H1 (cell line): ENCODE results near the gene OLFML2A. TPM values are rescaled to one million over a fixed set of nuclear protein-coding genes. Genes with fewer than 3 reads are reported as not detected.
A peak's percentile ranks its signal among the peaks of the same experiment; 100 is the strongest.

Experiments used
- CTCF ChIA-PET: fragments of 300-600 bp; sonication (Branson Sonifier 250); formaldehyde crosslinking; loops from one replicate; lab custom pipeline; 2021; ENCODE audit not compliant: partially characterized antibody; lab: Charles Lee
- POLR2A ChIA-PET: fragments of 300-600 bp; sonication (Branson Sonifier 250); formaldehyde crosslinking; loops from one replicate; lab custom pipeline; 2021; ENCODE audit warnings: inconsistent platforms; ENCODE audit not compliant: partially characterized antibody; lab: Charles Lee
- DNase-seq, 2 experiments: peaks; one replicate each; pipeline versions ENCODE4 v3.0.0 to v3.0.0-alpha.2; 2010 to 2022; ENCODE audit warnings: low spot score in 2 of 2, low read depth in 1 of 2, mixed read lengths in 1 of 2
- FAIRE-seq: peaks from 2 replicates; lab custom pipeline; 2011; peaks lifted over from hg19 to GRCh38; lab: Jason Lieb, UNC
- H2AFZ ChIP-seq: 2 replicates; pipeline ENCODE4 v1.8.1; 2012; ENCODE audit warnings: low read length, inconsistent platforms
- H2AK5ac ChIP-seq: 2 replicates; pipeline ENCODE4 v1.6.1; 2013; ENCODE audit warnings: low read depth, low read length
- H2BK120ac ChIP-seq: replicated peaks from 2 replicates; pipeline ENCODE3; 2013; ENCODE audit warnings: low read depth, low read length, inconsistent platforms
- H2BK12ac ChIP-seq: 2 replicates; pipeline ENCODE4 v1.6.1; 2013; ENCODE audit warnings: low read depth, low read length
- H2BK15ac ChIP-seq: 2 replicates; pipeline ENCODE4 v1.6.1; 2013; ENCODE audit warnings: low read length
- H2BK20ac ChIP-seq: 2 replicates; pipeline ENCODE4 v1.6.1; 2013; ENCODE audit warnings: low read length
- H2BK5ac ChIP-seq: 2 replicates; pipeline ENCODE4 v1.6.1; 2013; ENCODE audit warnings: low read depth, low read length
- H3K14ac ChIP-seq: 2 replicates; pipeline ENCODE4 v1.6.1; 2013; ENCODE audit warnings: inconsistent platforms; ENCODE audit not compliant: insufficient read length
- H3K18ac ChIP-seq: 2 replicates; pipeline ENCODE4 v1.6.1; 2013; ENCODE audit warnings: low read length; ENCODE audit errors: extremely low read depth
- H3K23ac ChIP-seq: 2 replicates; pipeline ENCODE4 v1.6.1; 2013; ENCODE audit warnings: inconsistent platforms; ENCODE audit not compliant: insufficient read length
- H3K23me2 ChIP-seq: 2 replicates; pipeline ENCODE4 v1.6.1; 2013; ENCODE audit warnings: low read depth, low read length
- H3K27ac ChIP-seq: 2 replicates; pipeline ENCODE4 v1.6.1; 2011; ENCODE audit warnings: low read depth, low read length, inconsistent platforms
- H3K27me3 ChIP-seq, 4 experiments: replicated peaks in 1 of 4; 1 replicate in 1 of 4; 2 replicates in 3 of 4; pipeline versions ENCODE4 v1.6.1 to v1.8.1; 2011 to 2013; ENCODE audit warnings: low read length in 3 of 4, mild to moderate bottlenecking in 3 of 4, inconsistent platforms in 2 of 4, mixed read lengths in 2 of 4, moderate library complexity in 1 of 4; ENCODE audit not compliant: control insufficient read depth in 3 of 4, insufficient read depth in 3 of 4; ENCODE audit errors: extremely low read depth in 1 of 4
- H3K36me3 ChIP-seq, 4 experiments: 2 replicates each; pipeline versions ENCODE4 v1.6.1 to v1.8.1; 2011 to 2013; ENCODE audit warnings: mild to moderate bottlenecking in 4 of 4, low read length in 3 of 4, moderate library complexity in 2 of 4, control low read depth in 1 of 4, inconsistent platforms in 1 of 4; ENCODE audit not compliant: insufficient read depth in 4 of 4, control insufficient read depth in 2 of 4
- H3K4ac ChIP-seq: replicated peaks from 2 replicates; pipeline ENCODE3; 2013; ENCODE audit warnings: low read length, low read depth, mixed read lengths, inconsistent platforms; ENCODE audit not compliant: insufficient read length
- H3K4me1 ChIP-seq, 4 experiments: replicated peaks in 1 of 4; 1 replicate in 1 of 4; 2 replicates in 3 of 4; pipeline versions ENCODE4 v1.6.1 to v1.8.1; 2011 to 2013; ENCODE audit warnings: low read length in 3 of 4, inconsistent platforms in 2 of 4, mixed read lengths in 1 of 4; ENCODE audit not compliant: insufficient read depth in 4 of 4, control insufficient read depth in 3 of 4
- H3K4me2 ChIP-seq, 2 experiments: 2 replicates each; pipeline versions ENCODE4 v1.6.1 to v1.8.1; 2011 to 2013; ENCODE audit warnings: low read depth in 2 of 2, low read length in 2 of 2, control low read depth in 1 of 2, inconsistent platforms in 1 of 2, mild to moderate bottlenecking in 1 of 2; ENCODE audit not compliant: insufficient read depth in 1 of 2
- H3K4me3 ChIP-seq, 4 experiments: fragments of 200-600, 300-600 bp in 1 of 4; sonication (generic), shearing (Covaris generic), sonication (Bioruptor Twin) in 1 of 4; 2 replicates each; pipeline versions ENCODE4 v1.5.1 to v1.8.1; 2011 to 2016; ENCODE audit warnings: low read length in 4 of 4, low read depth in 3 of 4, control low read depth in 2 of 4, inconsistent platforms in 2 of 4, mild to moderate bottlenecking in 2 of 4, mixed read lengths in 1 of 4, moderate library complexity in 1 of 4; ENCODE audit not compliant: insufficient read depth in 2 of 4; ENCODE audit errors: extremely low read depth in 1 of 4
- H3K56ac ChIP-seq: replicated peaks from 2 replicates; pipeline ENCODE3; 2013; ENCODE audit warnings: low read depth, mild to moderate bottlenecking, mixed read lengths, low read length, inconsistent platforms; ENCODE audit not compliant: insufficient read length
- H3K79me1 ChIP-seq: 2 replicates; pipeline ENCODE4 v1.6.1; 2013; ENCODE audit warnings: low read depth, low read length, control low read depth
- H3K79me2 ChIP-seq, 2 experiments: 2 replicates each; pipeline versions ENCODE4 v1.6.1 to v1.8.1; 2012 to 2013; ENCODE audit warnings: low read length in 2 of 2, mild to moderate bottlenecking in 2 of 2, inconsistent platforms in 1 of 2; ENCODE audit not compliant: insufficient read depth in 2 of 2, control insufficient read depth in 1 of 2
- H3K9ac ChIP-seq, 4 experiments: replicated peaks in 1 of 4; 1 replicate in 1 of 4; 2 replicates in 3 of 4; pipeline versions ENCODE4 v1.6.1 to v1.8.1; 2011 to 2013; ENCODE audit warnings: low read depth in 3 of 4, low read length in 3 of 4, control low read depth in 2 of 4, mild to moderate bottlenecking in 2 of 4, moderate library complexity in 2 of 4, inconsistent platforms in 1 of 4; ENCODE audit errors: extremely low read depth in 1 of 4
- H3K9me3 ChIP-seq, 2 experiments: 2 replicates each; pipeline versions ENCODE4 v1.6.1 to v1.8.1; 2012 to 2013; ENCODE audit warnings: mild to moderate bottlenecking in 2 of 2, moderate library complexity in 2 of 2, control low read depth in 1 of 2, inconsistent platforms in 1 of 2, low read depth in 1 of 2, low read length in 1 of 2, mixed read lengths in 1 of 2; ENCODE audit not compliant: insufficient read depth in 2 of 2
- H4K20me1 ChIP-seq, 2 experiments: replicated peaks in 1 of 2; 2 replicates each; pipeline versions ENCODE3 to v1.8.1; 2011 to 2013; ENCODE audit warnings: inconsistent platforms in 2 of 2, low read length in 2 of 2, mild to moderate bottlenecking in 1 of 2; ENCODE audit not compliant: insufficient read depth in 2 of 2, control insufficient read depth in 1 of 2
- H4K5ac ChIP-seq: 2 replicates; pipeline ENCODE4 v1.6.1; 2013; ENCODE audit warnings: low read length, low read depth, mixed read lengths, inconsistent platforms; ENCODE audit not compliant: insufficient read length
- H4K8ac ChIP-seq: 2 replicates; pipeline ENCODE4 v1.8.0; 2013; ENCODE audit warnings: mild to moderate bottlenecking, moderate library complexity, low read length, inconsistent platforms; ENCODE audit not compliant: insufficient read depth; ENCODE audit errors: extremely low read depth
- H4K91ac ChIP-seq: replicated peaks from 2 replicates; pipeline ENCODE3; 2013; ENCODE audit warnings: low read length, mixed read lengths, inconsistent platforms; ENCODE audit not compliant: insufficient read length
- JUND ChIP-seq: IDR thresholded peaks from 2 replicates; pipeline ENCODE4 v1.6.1; 2011; ENCODE audit warnings: mild to moderate bottlenecking, improper control_type of control experiment, low read length
- RNF2 ChIP-seq: fragments of 200-900, 300-1000 bp; sonication (generic); IDR thresholded peaks from 2 replicates; pipeline ENCODE4 v1.7.1; 2016; ENCODE audit warnings: borderline replicate concordance, low read depth, mild to moderate bottlenecking, antibody characterized with exemption, low read length; ENCODE audit not compliant: poor library complexity, severe bottlenecking; ENCODE audit errors: missing control alignments
- polyA plus RNA-seq, 7 experiments: library from polyadenylated mRNA; depleted of rRNA in 3 of 7; stranded (reverse) in 5 of 7; unstranded in 2 of 7; fragments of >200 nt in 5 of 7; fragments of 200-250 nt in 2 of 7; gene quantifications; 1 replicate in 5 of 7; 2 replicates in 1 of 7; 4 replicates in 1 of 7; pipeline versions ENCODE4 v1.2.1 to v1.2.3, GENCODE V29; 2011 to 2013; ENCODE audit warnings: missing spikeins in 2 of 7, mixed read lengths in 2 of 7
- total RNA-seq: library from RNA; stranded (reverse); fragmentation: NEBNext Ultra II Directional; extraction: Animal tissue kit (Norgen Biotek cat#: 25700); gene quantifications from 2 replicates; pipeline ENCODE4 v1.2.1, GENCODE V29; 2021

The OLFML2A gene
- total and polyA plus RNA-seq, 2 of the 8 experiments (the other 6 are each of a cell fraction or from before 2014, with no cell fraction given): 7.8 to 11.5 TPM

- peaks cover 2 to 6% of the 10 kb centered on the region in 2 experiments for H4K20me1 ChIP-seq
- peak overlapping the region; percentile 27; the same call in 1 of the 2 replicates for H3K18ac ChIP-seq
- 0 out of 2 replicates have a peak overlapping the region, but pooled peaks have one; percentile 12 for H3K27ac ChIP-seq
- H2AK5ac ChIP-seq: no peak overlapping the region
- H4K91ac ChIP-seq: no peak overlapping the region
- no peak overlapping the region for H2BK120ac ChIP-seq
- H3K4me2 ChIP-seq: peak overlapping the region; percentile 8 to 27; a peak in 3 of 4 replicates
- H4K5ac ChIP-seq: no peak overlapping the region
- peaks cover 2 to 9% (median 6%) of the 10 kb centered on the region in 4 experiments; a peak in 6 of 8 replicates for H3K36me3 ChIP-seq
- no peak for FAIRE-seq
- H3K14ac ChIP-seq: no peak overlapping the region
- H3K79me2 ChIP-seq: peaks cover 0 to 69% of the 10 kb centered on the region in 2 experiments; a peak in 3 of 4 replicates
- H3K27me3 ChIP-seq: no peaks in the 10 kb centered on the region
- no peak overlapping the region for H3K23ac ChIP-seq
- H4K8ac ChIP-seq: no peak overlapping the region
- ChIA-PET CTCF (interaction anchor here (0.9 to 4.3 kb wide), 7 partner anchors 9 to 180 kb away, joined by 3 to 20 read pairs (median 5); partner anchors contain the start of gene WDR38), POLR2A (interaction anchor here (0.6 to 1.7 kb wide), 6 partner anchors 8 to 198 kb away, joined by 3 to 7 read pairs (median 4); no protein-coding TSS in a partner anchor)
- H3K56ac ChIP-seq: no peak overlapping the region
- DNase-seq: no peak
- TF ChIP-seq JUND: peak; percentile 79
- TF ChIP-seq RNF2: no peak
- no peak overlapping the region for H3K9ac ChIP-seq
- peak overlapping the region; percentile 40 for H2BK12ac ChIP-seq
- peaks cover 6 to 19% (median 9%) of the 10 kb centered on the region in 4 experiments; a peak in 6 of 7 replicates for H3K4me1 ChIP-seq
- no peak overlapping the region for H2BK15ac ChIP-seq
- H2BK5ac ChIP-seq: peak overlapping the region; percentile 77; the same call in 1 of the 2 replicates
- no peak overlapping the region for H3K4me3 ChIP-seq
- H3K79me1 ChIP-seq: peaks cover 2% of the 10 kb centered on the region; the same call in 1 of the 2 replicates
- H3K4ac ChIP-seq: no peak overlapping the region
- H2BK20ac ChIP-seq: no peak overlapping the region
- no peak overlapping the region for H2AFZ ChIP-seq
- no peaks in the 10 kb centered on the region for H3K9me3 ChIP-seq
- H3K23me2 ChIP-seq: no peaks in the 10 kb centered on the region
Measured at GRCh38 chr9:124735121-124735520, 41.8 kb upstream of the OLFML2A start.
